ENCODE measurements around the gene SNAPC2. TPM values are rescaled to one million over a fixed set of nuclear protein-coding genes. Genes with fewer than 3 reads are reported as not detected.

Gene SNAPC2
- total and polyA plus RNA-seq, 2 of the 13 experiments (the other 11 are each of a cell fraction or from before 2014, with no cell fraction given), result 10.2 to 12.7 TPM

- peak; percentile 87 for TF ChIP-seq HNRNPLL (IDR thresholded peaks at IDR 0.05; ENCODE audit: low read depth, low read length, poor library complexity, severe bottlenecking)
- TF ChIP-seq SALL1 (CRISPR knock-in tag; IDR thresholded peaks at IDR 0.05), result peak; percentile 32; the same call in 1 of the 2 replicates
- TF ChIP-seq JUN (CRISPR knock-in tag; IDR thresholded peaks at IDR 0.05), result 0 out of 2 replicates have a peak, but pooled peaks have one; percentile 18
- TF ChIP-seq KAT7 (CRISPR knock-in tag; IDR thresholded peaks at IDR 0.05; ENCODE audit: borderline replicate concordance), result no peak
- 0 out of 2 replicates have a peak, but pooled peaks have one; percentile 53 for TF ChIP-seq ZSCAN20 (CRISPR knock-in tag; IDR thresholded peaks at IDR 0.05; ENCODE audit: borderline replicate concordance)
- no peak for TF ChIP-seq ZNF720 (CRISPR knock-in tag; IDR thresholded peaks at IDR 0.05)
- TF ChIP-seq ATF7-NPFF (CRISPR knock-in tag; IDR thresholded peaks at IDR 0.05; ENCODE audit: low read depth), result peak; percentile 83; the same call in 1 of the 2 replicates
- TF ChIP-seq PREB (CRISPR knock-in tag; IDR thresholded peaks at IDR 0.05), result no peak
- TF ChIP-seq RFX1 (IDR thresholded peaks at IDR 0.05), result no peak
- TF ChIP-seq ZNF230 (CRISPR knock-in tag; IDR thresholded peaks at IDR 0.05), result no peak
- TF ChIP-seq RXRB (CRISPR knock-in tag; IDR thresholded peaks at IDR 0.05; ENCODE audit: borderline replicate concordance), result no peak
- TF ChIP-seq KDM2A (CRISPR knock-in tag; IDR thresholded peaks at IDR 0.05; ENCODE audit: borderline replicate concordance, low read depth), result peak; percentile 92
- TF ChIP-seq NFKB2 (CRISPR knock-in tag; IDR thresholded peaks at IDR 0.05; ENCODE audit: borderline replicate concordance), result 0 out of 2 replicates have a peak, but pooled peaks have one; percentile 5
- TF ChIP-seq ZNF350 (CRISPR knock-in tag; IDR thresholded peaks at IDR 0.05; ENCODE audit: borderline replicate concordance, low read depth), result no peak
- 0 out of 2 replicates have a peak, but pooled peaks have one; percentile 38 for TF ChIP-seq CCDC6 (CRISPR knock-in tag; IDR thresholded peaks at IDR 0.05)
- 0 out of 2 replicates have a peak, but pooled peaks have one; percentile 52 for TF ChIP-seq PAX8 (CRISPR knock-in tag; IDR thresholded peaks at IDR 0.05; ENCODE audit: borderline replicate concordance)
- TF ChIP-seq GABPB1 (CRISPR knock-in tag; IDR thresholded peaks at IDR 0.05), result peak; percentile 51; the same call in 1 of the 2 replicates
- TF ChIP-seq ZNF746 (CRISPR knock-in tag; IDR thresholded peaks at IDR 0.05), result no peak
- TF ChIP-seq HMGXB4 (CRISPR knock-in tag; IDR thresholded peaks at IDR 0.05; ENCODE audit: borderline replicate concordance in 1 of 2, low read depth in 1 of 2), result peak in 1 of 2 experiments; percentile 60; a peak in 1 of 4 replicates
- TF ChIP-seq ZNF431 (CRISPR knock-in tag; IDR thresholded peaks at IDR 0.05; ENCODE audit: borderline replicate concordance, low read depth), result peak; percentile 75; the same call in 1 of the 2 replicates
- TF ChIP-seq RBM39 (IDR thresholded peaks at IDR 0.05; ENCODE audit: low read depth, low read length, poor library complexity, severe bottlenecking), result peak; percentile 25
- TF ChIP-seq KMT2A (CRISPR knock-in tag; IDR thresholded peaks at IDR 0.05), result no peak
- no peak for TF ChIP-seq TCF12 (IDR thresholded peaks at IDR 0.05)
- TF ChIP-seq TCF12 (CRISPR knock-in tag; IDR thresholded peaks at IDR 0.05), result no peak
- TF ChIP-seq ZNF761 (CRISPR knock-in tag; conservative IDR thresholded peaks at IDR 0.05), result 0 out of 2 replicates have a peak, but pooled peaks have one; percentile 51
Observed at GRCh38 chr19:7916103-7916954, 3.8 kb upstream of the SNAPC2 start (continued).
